ENCODE results near the gene SELENOI.
"Not testable (repeated sequence)": the region's sequence is repeated elsewhere in the genome, so short reads cannot be mapped to it uniquely, and the experiment has no call there.

SELENOI gene

DNA sequence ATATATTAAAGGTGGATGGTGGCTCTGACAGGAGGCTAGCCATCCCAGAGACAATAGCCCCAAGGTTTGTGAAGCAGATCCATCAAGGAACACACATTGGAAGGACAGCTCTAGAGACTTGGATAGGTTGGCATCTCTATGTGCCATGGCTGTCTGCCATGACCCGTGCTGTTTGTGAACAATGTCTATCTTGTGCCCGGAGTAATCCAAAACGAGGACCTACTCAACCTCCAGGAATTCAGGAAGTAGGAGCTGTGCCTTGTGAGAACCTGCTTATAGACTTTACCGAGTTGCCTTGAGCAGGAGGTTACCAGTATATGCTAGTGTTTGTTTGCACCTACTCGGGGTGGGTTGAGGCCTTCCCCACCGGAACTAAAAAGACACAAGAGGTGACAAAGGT is 43.1 kb upstream of the SELENOI start:
- TF ChIP-seq, protein P1, sequence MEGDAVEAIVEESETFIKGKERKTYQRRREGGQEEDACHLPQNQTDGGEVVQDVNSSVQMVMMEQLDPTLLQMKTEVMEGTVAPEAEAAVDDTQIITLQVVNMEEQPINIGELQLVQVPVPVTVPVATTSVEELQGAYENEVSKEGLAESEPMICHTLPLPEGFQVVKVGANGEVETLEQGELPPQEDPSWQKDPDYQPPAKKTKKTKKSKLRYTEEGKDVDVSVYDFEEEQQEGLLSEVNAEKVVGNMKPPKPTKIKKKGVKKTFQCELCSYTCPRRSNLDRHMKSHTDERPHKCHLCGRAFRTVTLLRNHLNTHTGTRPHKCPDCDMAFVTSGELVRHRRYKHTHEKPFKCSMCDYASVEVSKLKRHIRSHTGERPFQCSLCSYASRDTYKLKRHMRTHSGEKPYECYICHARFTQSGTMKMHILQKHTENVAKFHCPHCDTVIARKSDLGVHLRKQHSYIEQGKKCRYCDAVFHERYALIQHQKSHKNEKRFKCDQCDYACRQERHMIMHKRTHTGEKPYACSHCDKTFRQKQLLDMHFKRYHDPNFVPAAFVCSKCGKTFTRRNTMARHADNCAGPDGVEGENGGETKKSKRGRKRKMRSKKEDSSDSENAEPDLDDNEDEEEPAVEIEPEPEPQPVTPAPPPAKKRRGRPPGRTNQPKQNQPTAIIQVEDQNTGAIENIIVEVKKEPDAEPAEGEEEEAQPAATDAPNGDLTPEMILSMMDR (IDR thresholded peaks at IDR 0.05): no peak
- no peak for TF ChIP-seq ZFX (IDR thresholded peaks at IDR 0.05; ENCODE audit: borderline replicate concordance)
- H3K27ac ChIP-seq: no peak overlapping the region

DNA sequence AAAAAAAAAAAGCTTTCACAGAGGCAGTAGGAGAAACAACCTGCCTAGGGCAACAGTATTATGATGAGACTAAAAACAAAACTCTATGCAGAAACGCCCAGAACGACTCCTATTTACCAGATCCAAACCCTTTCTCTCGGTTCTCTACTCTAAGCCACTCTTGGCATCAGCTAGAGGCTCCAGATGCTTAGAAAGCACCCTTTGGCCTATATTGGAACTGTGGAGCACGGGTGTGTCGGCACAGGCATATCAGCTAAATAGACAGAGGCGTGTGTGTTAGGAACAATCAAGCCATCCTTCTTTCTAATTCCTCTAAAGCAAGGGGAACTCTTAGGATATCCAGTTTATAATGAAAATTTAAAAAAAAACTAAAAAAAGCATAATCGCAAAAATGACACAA is 40.8 kb upstream of the SELENOI start:
- H3K27ac ChIP-seq: not testable (repeated sequence)

- no peak for TF ChIP-seq ZFX (IDR thresholded peaks at IDR 0.05; ENCODE audit: borderline replicate concordance)
- TF ChIP-seq, protein P1 (IDR thresholded peaks at IDR 0.05): no peak
- H3K27ac ChIP-seq: no peak overlapping the region
Measured at GRCh38 chr2:26305540-26305939, 40.4 kb upstream of the SELENOI start.

GRCh38 chr2:26309921-26310320 is 36.0 kb upstream of the SELENOI start:
- TF ChIP-seq, protein P1 (IDR thresholded peaks at IDR 0.05): no peak
- TF ChIP-seq ZFX (IDR thresholded peaks at IDR 0.05; ENCODE audit: borderline replicate concordance): no peak

DNA sequence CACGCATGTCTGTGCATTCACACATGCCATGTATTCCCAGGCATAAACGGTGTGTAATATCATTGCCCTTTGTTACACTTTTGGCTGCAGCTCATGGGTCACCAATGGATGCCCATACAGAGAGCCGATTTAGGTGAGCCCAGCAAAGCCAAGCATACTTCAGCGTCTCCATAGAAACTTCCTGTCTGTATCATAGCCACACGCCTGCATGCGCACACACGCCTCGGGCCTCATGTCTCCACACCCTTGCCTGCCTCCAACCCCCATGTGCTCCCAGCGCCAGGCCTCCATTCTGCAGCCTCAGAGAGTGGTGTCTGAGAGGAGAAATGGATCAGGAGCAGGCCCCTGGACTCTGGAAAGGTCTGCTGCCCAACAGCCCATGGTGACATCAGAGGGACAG is 33.5 kb upstream of the SELENOI start:
- TF ChIP-seq, protein P1 (IDR thresholded peaks at IDR 0.05): no peak
- TF ChIP-seq ZFX (IDR thresholded peaks at IDR 0.05; ENCODE audit: borderline replicate concordance): no peak
- no peak overlapping the region for H3K27ac ChIP-seq

More at GRCh38 chr2:26309921-26310320, 36.0 kb upstream of the SELENOI start:
- no peak overlapping the region for H3K27ac ChIP-seq

DNA sequence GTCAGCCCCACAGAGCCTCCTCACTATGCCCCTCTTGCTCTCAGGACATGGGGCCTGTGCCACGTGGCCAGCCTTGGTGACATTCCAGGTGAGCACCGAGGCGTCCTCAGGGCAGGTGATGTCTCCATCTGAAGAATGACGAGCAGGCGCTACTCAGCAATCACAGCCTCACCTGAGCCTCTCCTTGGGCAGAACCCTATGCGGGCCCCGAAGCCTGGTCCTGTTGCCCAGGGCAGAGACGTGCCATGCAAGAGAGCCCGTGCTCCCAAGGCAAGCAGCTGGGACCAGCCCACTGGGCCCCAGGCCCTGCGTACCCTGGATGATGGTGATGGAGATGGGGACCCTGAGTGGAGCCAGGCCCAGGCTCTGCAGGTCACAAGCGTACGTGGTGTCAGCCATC is 32.5 kb upstream of the SELENOI start:
- H3K27ac ChIP-seq: no peak overlapping the region
- no peak for TF ChIP-seq ZFX (IDR thresholded peaks at IDR 0.05; ENCODE audit: borderline replicate concordance)
- TF ChIP-seq, protein P1 (IDR thresholded peaks at IDR 0.05): no peak

- TF ChIP-seq, protein P1 (IDR thresholded peaks at IDR 0.05): no peak
- TF ChIP-seq ZFX (IDR thresholded peaks at IDR 0.05; ENCODE audit: borderline replicate concordance): no peak
Measured at GRCh38 chr2:26314243-26314642, 31.7 kb upstream of the SELENOI start.

DNA sequence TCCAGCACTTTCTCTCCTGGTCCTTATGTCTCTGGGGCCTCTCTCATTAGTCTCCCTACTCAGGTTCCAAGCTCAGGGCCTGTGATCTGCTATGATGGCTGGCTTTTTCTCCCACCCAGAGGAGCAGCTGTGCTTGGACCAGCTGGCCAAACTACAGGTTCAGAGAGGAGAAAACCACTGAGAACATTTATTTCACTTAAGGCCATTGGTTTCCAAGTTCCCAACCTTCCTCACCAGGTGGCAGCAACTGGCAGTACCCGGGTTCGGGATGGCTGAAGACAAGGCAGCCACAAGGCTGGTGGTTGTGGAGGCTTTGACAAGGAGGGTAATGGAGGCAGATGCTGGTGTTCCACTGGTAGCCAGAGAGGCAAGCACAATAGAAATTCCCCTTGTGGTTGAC is 29.9 kb upstream of the SELENOI start:
- TF ChIP-seq, protein P1 (IDR thresholded peaks at IDR 0.05): peak; percentile 20
- no peak for TF ChIP-seq ZFX (IDR thresholded peaks at IDR 0.05; ENCODE audit: borderline replicate concordance)
- no peak overlapping the region for H3K27ac ChIP-seq

More at GRCh38 chr2:26314243-26314642, 31.7 kb upstream of the SELENOI start:
- no peak overlapping the region for H3K27ac ChIP-seq

Measured in 22Rv1 (cell line).